AG08396 (cell line): ENCODE results near the gene RACK1.
"Not testable (repeated sequence)": the region's sequence is repeated elsewhere in the genome, so short reads cannot be mapped to it uniquely, and the experiment has no call there.

Source experiments
- DNase-seq: peaks from one replicate; pipeline ENCODE4 v3.0.0; 2012; ENCODE audit warnings: low spot score, mixed read lengths

The RACK1 gene

DNA sequence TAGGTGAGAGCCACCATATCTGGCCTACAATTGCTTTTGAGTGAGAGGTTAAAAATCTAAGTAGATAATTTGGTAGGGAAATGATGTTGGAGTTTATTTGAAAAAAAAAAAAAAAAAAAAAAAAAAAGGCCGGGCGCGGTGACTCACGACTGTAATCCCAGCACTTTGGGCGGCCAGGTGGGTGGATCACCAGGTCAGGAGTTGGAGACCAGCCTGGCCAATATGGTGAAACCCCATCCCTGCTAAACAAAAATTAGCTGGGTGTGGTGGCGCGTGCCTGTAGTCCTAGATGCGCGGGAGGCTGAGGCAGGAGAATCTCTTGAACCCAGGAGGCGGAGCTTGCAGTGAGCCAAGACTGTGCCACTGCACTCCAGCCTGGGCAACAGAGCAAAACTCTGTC lies 29.5 kb downstream of the RACK1 start:
- DNase-seq: not testable (repeated sequence)

DNA sequence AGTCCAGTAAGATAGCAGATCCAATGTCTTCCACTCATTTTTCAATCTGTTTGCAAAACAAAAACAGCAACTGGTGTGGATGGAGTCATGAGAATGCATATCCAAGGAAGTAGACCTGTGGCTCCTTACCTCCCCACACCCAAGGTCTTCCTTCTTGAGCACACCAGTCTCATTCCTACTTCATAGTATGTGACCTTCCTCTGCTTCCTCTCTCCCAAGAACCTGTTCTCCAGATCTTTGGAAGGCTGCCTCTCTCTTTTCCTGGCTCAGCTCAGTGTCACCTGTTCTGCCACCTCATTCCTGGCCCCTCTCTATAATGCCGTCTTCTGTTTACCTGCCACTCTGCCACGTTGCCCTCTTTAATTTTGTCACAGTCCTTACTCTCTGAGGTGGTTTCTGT lies 30.8 kb downstream of the RACK1 start:
- no peak for DNase-seq

DNA sequence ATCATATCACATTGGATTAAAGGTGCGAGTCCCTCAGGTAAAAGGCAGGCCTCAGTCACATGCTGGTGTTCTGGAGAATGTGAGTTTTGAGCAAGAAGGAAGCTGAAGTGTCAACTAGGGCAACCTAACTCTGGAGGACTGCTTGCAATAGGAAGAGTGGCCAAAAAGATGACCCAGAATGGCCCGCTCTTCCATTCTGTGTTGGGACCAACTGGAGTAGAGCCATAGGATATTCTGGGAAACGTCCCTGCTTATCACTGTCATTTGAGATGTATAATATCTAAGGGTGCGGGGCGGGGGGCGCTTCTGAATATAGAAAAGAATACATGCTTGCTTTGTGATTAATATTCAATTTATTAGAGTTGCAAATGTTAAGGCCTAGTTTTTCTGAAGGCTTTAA lies 31.6 kb downstream of the RACK1 start:
- no peak for DNase-seq

DNA sequence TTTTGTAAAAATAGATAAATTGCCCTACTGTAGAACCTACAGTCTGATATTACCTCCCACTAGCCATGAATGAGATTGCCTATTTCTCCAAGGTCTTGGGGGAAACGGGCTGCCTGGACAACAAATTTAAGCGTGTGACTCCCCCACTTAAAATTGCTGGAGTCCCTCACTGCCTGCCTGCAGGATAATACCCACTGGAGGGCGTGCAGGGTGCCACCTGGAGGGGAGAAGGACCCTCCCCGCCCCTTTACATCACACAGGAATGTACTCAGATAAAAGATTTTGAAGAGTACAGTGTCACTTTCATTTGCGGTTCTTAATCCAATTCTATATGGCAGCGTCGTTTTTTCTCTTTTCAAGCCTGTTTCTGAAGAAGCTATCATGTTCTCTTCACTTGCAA lies 32.5 kb downstream of the RACK1 start:
- no peak for DNase-seq

DNA sequence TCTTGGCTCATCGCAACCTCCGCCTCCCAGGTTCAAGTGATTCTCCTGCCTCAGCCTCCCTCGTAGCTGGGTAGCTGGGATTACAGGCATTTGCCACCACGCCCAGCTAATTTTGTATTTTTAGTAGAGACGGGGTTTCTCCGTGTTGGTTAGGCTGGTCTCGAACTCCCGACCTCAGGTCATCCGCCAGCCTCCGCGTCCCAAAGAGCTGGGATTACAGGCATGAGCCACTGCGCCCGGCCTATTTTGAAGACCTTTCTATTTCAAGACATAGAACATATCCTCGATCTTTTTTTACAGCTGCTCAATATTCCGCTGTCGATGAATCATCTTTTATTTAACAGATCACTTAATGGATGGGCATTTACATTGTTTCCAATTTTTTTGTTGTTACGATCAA lies 33.0 kb downstream of the RACK1 start:
- DNase-seq: not testable (repeated sequence)

DNA sequence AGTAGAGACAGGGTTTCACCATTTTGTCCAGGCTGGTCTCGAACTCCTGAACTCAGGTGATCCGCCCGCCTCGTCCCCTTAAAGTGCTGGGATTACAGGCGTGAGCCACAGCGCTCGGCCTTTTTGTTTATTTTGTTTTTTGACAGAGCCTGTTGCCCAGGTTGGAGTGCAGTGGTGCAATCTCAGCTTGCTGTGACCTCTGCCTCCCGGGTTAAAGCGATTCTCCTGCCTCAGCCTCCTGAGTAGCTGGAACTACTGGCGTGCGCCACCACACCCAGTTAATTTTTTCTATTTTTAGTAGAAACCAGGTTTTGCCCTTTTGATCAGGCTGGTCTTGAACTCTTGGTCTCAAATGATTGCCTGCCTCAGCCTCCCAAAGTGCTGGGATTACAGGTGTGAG lies 33.6 kb downstream of the RACK1 start:
- DNase-seq: not testable (repeated sequence)

DNA sequence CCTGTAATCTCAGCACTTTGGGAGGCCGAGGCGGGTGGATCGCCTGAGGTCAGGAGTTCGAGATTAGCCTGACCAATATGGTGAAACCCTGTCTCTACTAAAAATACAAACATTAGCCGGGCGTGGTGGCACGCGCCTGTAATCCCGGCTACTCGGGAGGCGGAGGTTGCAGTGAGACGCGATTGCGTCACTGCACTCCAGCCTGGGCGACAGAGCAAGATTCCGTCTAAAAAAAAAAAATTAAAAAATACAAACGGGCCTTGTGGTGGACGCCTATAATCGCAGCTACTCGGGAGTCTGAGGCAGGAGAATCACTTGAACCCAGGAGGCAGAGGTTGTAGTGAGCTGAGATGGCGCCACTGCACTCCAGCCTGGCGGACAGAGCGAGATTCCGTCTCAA lies 34.7 kb downstream of the RACK1 start:
- DNase-seq: not testable (repeated sequence)

DNA sequence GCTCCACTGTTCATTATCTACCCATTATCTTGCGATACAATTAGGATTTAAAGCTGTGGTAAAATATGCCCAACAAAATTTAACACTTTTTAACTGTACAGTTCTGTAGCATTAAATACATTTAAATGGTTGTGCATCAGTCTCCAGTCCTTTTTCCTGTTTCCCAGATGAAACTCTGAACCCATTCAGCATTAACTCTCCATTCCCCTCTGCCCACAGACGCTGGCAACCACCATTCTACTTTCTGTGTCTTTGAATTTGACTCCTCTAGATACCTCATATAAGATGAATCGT lies 35.8 kb downstream of the RACK1 start:
- no peak for DNase-seq

DNA sequence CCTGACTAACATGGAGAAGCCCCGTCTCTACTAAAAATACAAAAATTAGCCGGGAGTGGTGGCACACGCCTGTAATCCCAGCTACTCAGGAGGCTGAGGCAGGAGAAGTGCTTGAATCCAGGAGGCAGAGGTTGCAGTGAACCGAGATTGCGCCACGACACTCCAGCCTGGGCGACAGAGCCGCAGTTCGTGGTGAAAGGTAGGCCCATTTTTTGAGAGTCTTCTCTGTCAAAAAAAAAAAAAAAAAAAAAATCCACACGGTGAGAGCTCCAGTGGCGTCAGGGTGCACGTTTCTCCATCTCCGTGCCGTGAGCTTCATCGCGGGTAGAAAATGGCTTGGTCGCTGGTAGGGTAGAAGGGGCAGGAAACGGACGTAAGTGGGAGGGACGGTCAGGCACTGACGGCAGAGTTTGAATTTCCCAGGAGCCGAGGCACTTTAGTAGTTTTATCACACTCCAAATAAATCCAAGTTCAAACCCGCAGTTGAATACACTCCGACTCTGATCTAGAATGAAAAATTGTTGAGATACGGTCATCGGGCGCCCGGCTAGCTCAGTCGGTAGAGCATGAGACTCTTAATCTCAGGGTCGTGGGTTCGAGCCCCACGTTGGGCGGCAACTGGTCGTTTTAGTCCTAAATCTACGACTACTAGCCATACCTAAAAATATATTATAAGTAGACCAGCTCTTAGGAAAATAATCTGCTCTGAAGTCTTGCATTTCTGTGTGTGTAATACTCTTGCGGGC lies 36.3 kb downstream of the RACK1 start:
- DNase-seq: peak; percentile 72

DNA sequence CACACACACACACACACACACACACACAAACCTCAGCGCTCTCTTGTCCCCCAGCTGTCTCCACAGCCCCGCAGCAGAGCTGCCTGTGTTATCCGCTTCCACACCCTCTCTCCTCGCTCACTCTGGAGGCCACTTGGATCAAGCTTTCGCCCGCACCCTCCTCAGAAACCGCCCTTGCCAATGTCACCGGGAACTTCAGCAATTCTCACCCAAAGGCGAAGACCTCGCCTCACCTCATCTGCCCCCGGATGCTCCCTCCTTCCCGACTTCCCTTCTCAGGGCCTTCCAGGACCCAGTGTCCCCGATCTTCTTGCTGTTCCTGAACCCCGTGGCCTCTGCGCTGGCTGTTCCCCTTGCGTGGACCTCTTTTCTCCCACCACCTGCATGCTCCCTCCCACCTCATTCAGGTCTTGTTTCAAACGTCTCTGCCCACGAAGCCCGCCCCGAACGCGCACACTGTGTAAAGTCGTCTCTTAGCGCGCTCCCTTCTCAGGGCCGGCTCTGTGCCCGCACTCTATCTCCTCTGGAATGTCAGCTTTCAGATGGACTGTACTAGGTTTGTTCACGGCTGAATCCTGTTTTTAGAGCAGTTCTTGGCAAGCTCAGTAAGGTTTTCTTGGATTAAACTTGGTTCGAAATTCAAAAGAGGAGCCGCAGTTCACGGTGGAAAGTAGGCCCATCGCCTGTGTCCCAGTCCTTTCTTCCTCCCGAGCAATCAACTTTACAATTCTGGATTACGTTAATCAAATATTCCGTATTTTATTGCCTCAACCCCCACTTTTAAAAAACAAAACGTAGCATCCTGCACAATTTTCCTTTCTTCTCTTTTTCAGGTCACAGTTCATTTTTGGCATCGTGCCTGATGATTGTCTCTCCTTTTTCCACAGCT lies 37.7 kb downstream of the RACK1 start:
- DNase-seq: no peak

DNA sequence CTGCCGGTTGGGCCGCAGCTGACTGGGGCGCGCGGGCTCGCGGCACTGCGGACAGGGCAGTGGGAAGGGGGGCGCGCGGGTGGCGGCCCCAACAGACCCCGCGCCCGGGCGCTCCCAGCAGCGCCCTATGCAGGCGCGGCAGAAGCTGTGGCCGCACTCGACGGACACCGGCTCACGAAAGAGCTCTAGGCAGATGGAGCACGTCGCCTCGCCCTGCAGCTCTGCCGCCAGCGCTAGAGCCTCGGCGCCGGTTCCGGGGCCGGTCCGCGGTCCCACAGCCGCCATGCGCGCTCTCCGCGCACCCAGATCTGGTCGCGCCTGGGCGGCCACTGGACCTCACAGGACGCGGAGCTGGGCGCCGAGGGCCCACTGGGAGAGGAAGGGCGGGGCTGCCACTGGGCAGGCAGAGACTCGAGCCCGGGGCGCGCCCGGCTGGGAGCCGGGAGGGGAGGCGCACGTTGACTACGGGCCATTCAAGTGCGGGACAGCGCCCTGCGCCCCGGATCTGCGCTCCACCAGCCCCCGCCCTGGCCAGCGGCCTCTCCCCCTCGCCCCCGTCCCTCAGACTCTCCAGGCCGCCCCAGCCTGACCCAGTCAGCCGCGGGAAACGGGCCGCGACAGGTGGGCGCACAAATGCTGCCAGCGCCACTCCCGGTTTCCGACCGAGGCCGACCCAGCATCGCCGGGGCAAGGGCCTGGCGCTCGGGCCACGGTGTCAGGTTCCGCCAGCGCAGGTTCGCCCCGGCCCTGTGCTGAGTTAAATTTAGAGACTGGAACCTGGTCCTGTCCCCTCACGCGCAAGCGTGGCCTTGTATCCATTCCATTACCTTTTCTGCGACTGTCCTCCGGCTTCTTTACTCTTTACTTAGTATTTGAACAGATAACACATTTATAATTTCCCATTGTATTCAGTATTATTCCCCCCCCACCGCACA lies 38.6 kb downstream of the RACK1 start, which contains the start of gene TRIM7:
Gene TRIM7 (minus strand): TSS at position 371 of the 935 bp plus-strand sequence. CDS start 86 bp downstream, at position 285.
- peak; percentile 65 for DNase-seq

DNA sequence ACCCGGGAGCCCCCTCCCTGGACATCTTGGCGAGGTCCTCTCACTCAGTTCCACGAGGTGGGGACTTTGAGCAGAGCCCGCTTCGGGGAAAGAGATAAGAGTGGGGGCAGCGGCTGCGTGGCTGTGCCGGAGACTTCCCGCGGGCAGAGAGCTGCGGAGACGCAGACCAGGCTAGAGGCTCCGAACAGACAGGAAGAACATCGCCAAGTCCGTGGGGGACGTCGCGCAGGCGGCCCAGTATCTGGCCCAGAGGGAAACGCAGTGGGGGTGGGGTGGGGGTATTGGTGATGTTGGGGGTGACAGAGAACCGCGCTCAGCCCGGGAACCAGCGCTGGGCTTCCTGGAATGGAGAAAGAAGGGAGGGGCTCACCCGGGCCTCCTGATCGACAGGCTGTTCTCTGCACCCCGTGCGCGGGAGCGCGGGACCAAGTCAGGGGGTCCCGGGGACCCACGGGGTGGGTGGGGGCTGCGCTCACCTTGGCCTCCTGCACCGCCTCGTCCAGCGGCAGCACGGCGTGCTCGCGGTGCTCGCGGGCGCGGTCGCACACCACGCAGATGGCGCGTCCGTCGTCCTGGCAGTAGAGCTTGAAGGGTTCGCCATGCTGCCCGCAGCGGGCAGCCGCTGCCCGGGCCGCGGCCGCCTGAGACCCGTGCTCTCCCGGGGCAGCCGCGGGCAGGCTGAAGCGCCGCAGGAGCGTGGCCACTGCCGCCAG lies 39.4 kb downstream of the RACK1 start:
- peak; percentile 56 for DNase-seq

DNA sequence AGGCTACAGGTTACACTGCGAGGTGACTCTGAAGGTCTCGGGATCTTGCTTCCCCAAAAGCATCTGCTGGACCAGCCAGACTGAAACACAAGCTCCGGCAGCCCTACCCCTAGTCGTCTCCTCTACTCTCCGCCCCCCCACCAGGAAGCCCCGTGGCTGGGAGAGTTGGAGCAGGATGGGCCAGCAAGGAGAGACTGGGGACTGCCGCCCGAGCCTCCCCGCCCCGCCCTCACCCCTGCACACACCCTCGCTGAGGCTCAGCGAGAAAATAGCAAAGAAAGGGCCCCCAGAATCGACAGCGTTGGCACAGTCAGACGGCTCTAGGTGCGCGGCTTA lies 40.0 kb downstream of the RACK1 start:
- no peak for DNase-seq

DNA sequence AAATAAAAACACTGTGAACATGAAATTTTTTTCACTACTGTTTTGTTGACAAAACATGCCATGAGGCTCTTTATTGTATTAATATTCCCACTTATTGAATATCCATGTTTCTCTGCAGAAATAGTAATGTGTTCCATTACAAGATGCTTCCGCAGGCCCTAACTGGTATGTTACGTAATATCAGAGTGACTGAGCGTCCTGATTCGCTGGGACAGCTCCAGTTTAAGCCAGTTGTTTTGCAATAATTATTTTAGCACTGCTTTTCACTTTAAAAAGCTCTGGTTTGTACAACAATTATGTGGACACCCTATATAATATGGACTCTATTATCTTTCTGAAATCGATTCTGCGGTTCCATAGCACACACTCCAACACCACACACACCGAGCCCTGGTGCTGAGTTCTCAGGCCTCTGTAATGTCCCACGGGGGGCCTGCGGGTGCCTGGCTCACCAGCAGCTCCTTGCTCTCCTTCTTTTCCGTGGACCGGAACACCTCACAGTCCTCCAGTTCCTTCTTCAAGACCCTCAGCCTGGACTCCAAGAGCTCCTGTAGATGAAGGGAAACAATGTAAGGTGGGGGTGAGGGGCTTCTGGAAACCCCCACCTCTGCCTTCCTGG lies 40.5 kb downstream of the RACK1 start:
- no peak for DNase-seq

DNA sequence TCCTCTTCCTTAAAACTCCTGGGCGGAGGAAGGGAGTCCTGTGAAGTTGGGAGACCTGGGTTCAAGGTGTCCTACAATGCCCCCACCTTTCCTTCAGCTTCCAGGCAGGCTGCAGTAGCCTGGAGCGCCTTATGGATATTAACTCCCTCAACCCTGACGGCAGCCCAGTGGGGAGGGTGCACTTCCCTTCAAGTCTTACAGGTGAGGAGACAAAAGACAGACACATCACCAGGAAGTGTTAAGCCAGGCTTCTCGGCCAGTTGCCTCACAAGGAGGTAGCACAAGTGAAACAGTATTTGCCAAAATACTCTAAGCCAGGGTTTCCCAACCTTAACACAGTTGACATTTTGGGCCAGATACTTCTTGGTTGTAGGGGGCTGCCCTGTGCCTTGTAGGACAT lies 42.9 kb downstream of the RACK1 start:
- no peak for DNase-seq

DNA sequence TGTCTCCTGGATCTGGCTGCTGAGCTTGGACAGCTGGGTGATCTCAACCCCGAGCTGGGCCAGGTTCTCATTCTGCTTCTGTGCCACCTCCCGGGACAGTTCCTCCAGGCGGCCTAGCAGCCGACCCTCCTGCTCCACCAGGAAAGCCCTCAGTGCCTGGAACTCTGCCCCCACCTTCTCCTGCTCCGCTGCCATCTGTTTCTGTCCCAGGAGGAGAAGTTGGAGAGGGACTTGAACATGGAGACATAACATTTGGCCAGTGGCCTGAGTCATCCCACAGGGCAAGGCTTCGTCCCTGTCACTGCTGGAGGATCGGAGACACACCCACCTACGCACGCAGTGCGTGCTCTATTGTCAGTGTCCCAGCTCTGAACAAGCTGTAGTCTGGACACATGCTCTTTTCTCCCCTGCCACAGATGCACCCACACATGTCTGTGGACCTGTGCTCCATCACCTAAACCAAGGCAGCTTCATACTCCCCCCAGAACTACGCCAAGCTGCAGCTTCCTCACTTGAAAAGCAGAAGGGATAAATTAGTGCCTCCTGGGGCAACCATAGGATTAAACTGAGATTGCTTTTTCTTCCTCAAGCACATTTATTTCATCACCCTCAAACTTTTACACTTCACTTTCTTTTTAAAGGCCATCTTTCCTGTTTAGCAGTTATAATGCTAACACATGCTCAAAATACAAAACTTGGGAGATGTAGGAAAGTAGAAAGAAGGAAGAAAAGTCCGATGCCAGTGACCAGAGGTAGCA lies 43.6 kb downstream of the RACK1 start:
- DNase-seq: no peak

DNA sequence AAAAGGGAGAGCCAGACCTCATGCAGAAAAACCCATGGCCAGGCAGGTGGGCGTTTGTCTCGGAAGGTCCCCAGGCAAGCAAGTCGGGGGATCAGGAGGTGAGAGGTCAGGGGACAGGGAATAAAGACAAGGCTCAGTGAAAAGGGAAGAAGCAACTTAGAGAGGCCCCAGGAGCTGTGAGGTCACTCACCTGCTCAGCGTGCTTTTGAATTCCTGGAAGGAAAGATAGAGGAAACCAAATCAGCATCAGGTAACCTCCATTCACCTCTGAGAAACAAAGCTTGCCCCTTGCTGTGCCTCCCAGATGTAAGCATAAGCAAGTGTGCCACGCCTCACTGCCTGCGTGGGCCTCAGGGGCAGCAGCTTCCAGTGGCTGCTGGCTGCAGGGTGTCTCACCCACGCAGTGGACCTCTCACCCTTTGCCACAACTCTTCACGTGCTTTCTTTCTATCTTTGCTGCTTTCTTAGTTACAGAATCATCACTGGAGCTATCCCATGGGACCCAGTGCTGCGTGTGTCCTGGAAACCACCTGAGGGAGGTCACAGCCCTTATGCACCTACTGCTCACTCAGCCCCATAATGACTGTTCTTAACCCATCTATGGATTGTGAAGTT lies 44.7 kb downstream of the RACK1 start:
- no peak for DNase-seq

DNA sequence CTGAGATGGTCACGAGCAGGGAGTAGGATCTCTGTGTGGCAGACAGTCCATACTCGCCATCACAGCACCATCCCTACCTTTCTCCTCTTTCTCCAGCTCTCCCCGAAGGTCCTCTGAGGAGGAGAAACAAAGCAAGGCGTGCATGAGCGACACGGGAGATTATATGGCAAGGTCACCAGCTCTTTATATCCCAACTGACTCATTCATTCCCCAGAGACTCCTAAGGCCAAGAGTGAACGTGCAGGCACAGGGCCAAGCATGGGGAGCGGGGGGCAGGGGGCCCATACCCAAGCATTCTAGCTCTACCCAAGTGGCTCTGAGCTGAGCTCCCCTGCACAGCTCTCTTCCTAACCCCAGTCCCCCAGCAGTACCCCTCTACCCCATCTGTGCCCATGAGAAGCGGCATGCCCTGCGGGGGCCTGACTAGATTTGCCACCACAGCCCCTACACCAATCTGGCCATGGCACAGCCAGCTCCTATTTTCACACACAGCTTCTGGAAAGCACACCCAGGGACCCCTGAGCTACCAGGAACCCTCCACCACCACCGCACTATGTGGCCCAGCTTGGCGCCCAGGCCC lies 45.5 kb downstream of the RACK1 start:
- DNase-seq: no peak

DNA sequence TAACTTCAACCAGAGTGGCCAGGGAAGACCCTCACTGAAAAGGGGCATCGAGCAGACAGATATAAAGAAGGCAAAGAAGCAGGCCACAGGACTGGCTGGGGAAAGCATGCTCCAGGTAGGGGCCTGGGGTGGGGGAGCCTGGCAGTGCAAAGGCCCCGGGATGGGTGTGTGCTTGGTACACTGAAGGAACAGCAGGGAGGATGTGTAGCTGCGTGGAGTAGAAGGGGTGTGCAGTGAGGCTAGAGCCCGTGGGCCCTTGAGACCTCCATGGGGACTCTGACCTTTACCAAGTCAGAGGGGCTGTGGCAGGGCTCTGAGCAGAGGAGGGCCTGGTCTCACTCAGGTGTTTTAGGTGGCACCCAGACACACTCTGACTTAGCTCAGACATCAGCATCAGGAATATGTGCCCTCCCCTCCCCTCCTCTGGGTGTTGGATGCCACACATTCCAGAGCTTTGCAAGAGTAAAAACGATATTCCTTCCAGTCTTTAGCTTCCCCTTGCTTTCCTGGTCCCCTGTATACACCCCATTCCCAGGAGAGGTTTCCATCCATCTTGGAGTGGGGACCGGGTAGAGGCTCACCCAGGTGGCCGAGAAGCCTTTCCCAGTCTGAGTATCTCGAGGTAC lies 46.3 kb downstream of the RACK1 start:
- DNase-seq: no peak
